ENCODE data around the gene MUC4.

- TF ChIP-seq POLR2A (IDR thresholded peaks at IDR 0.05; ENCODE audit: low read depth, low read length) (no peak), TAF1 (IDR thresholded peaks at IDR 0.05; ENCODE audit: borderline replicate concordance, low read depth, low read length) (no peak), POLR2AphosphoS5 (IDR thresholded peaks at IDR 0.05; ENCODE audit: low read depth, low read length) (no peak)
Measured at GRCh38 chr3:195813916-195814640, 2.3 kb upstream of the MUC4 start.

All from GM12892 (cell line).